HL-60 (cell line): Measurements from ENCODE around the gene ODC1.

Source experiments
- DNase-seq, 2 experiments: peaks; one replicate each; pipeline ENCODE4 v3.0.0-alpha.2; 2010 to 2020; ENCODE audit warnings: low read depth in 1 of 2, low spot score in 1 of 2
- H3K27ac ChIP-seq: fragments of 250-450 bp; sonication (Bioruptor Pico); replicated peaks from 2 replicates; pipeline ENCODE4 v1.5.1; 2020; ENCODE audit warnings: mild to moderate bottlenecking, moderate library complexity
- H3K27me3 ChIP-seq: fragments of 250-450 bp; sonication (Bioruptor Pico); 2 replicates; pipeline ENCODE4 v1.5.1; 2021; ENCODE audit warnings: mild to moderate bottlenecking, moderate library complexity; ENCODE audit not compliant: insufficient read depth, poor library complexity, severe bottlenecking
- H3K4me3 ChIP-seq: replicated peaks from 2 replicates; pipeline ENCODE4 v1.5.1; 2011; ENCODE audit warnings: mild to moderate bottlenecking, control low read depth, low read length; ENCODE audit not compliant: insufficient read depth
- GABPA ChIP-seq: IDR thresholded peaks from 2 replicates; pipeline ENCODE4 v1.6.1; 2012; ENCODE audit warnings: low read depth
- POLR2AphosphoS5 ChIP-seq: IDR thresholded peaks from 2 replicates; pipeline ENCODE4 v1.6.1; 2012; ENCODE audit warnings: low read depth
- SPI1 ChIP-seq: IDR thresholded peaks from 2 replicates; pipeline ENCODE4 v1.6.1; 2012; ENCODE audit warnings: low read depth, mild to moderate bottlenecking, borderline replicate concordance
- TF ChIP-seq, protein P1 (sequence below): IDR thresholded peaks from one replicate; pipeline ENCODE4 v1.5.1; 2011; ENCODE audit warnings: low read length, control low read depth, inconsistent platforms; ENCODE audit not compliant: insufficient read depth
- TF ChIP-seq, protein P2 (sequence below): IDR thresholded peaks from 2 replicates; pipeline ENCODE4 v1.6.1; 2012; ENCODE audit warnings: low read depth; ENCODE audit not compliant: insufficient replicate concordance

ODC1 gene

DNA sequence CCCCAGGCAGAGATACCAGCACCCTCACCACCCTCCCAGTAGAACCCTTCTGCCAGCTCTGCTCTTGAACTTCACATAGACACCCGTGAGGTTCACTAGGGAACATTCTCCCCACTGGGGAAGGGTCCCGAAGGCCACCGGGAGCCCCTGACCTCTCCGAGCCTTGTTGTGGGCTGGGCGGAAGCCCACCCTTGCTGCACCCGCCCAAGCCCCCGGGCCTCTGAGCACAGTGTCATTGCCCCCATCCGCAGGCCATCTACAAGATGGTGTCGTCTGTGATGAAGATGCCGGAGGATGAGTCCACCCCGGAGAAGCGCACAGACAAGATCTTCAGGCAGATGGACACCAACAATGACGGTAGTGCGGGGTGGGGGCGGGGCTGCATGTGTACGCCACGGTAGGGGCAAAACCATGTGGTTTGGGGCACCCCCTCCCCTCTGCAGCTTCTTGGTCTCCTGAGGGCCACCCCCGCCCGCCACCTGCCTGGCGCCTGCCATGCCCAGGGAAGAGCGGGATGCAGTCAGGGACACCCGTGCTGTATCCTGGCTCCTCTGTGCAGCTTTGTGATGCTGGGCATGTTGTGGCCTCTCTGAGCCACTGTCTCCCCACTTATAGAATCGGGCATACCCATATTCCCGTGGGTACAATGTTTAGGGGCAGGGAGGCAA is 25.3 kb downstream of the ODC1 start:
- TF ChIP-seq POLR2AphosphoS5 (no peak), GABPA (no peak), SPI1 (no peak)
- TF ChIP-seq, protein P1, sequence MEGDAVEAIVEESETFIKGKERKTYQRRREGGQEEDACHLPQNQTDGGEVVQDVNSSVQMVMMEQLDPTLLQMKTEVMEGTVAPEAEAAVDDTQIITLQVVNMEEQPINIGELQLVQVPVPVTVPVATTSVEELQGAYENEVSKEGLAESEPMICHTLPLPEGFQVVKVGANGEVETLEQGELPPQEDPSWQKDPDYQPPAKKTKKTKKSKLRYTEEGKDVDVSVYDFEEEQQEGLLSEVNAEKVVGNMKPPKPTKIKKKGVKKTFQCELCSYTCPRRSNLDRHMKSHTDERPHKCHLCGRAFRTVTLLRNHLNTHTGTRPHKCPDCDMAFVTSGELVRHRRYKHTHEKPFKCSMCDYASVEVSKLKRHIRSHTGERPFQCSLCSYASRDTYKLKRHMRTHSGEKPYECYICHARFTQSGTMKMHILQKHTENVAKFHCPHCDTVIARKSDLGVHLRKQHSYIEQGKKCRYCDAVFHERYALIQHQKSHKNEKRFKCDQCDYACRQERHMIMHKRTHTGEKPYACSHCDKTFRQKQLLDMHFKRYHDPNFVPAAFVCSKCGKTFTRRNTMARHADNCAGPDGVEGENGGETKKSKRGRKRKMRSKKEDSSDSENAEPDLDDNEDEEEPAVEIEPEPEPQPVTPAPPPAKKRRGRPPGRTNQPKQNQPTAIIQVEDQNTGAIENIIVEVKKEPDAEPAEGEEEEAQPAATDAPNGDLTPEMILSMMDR = no peak
- TF ChIP-seq, protein P2, sequence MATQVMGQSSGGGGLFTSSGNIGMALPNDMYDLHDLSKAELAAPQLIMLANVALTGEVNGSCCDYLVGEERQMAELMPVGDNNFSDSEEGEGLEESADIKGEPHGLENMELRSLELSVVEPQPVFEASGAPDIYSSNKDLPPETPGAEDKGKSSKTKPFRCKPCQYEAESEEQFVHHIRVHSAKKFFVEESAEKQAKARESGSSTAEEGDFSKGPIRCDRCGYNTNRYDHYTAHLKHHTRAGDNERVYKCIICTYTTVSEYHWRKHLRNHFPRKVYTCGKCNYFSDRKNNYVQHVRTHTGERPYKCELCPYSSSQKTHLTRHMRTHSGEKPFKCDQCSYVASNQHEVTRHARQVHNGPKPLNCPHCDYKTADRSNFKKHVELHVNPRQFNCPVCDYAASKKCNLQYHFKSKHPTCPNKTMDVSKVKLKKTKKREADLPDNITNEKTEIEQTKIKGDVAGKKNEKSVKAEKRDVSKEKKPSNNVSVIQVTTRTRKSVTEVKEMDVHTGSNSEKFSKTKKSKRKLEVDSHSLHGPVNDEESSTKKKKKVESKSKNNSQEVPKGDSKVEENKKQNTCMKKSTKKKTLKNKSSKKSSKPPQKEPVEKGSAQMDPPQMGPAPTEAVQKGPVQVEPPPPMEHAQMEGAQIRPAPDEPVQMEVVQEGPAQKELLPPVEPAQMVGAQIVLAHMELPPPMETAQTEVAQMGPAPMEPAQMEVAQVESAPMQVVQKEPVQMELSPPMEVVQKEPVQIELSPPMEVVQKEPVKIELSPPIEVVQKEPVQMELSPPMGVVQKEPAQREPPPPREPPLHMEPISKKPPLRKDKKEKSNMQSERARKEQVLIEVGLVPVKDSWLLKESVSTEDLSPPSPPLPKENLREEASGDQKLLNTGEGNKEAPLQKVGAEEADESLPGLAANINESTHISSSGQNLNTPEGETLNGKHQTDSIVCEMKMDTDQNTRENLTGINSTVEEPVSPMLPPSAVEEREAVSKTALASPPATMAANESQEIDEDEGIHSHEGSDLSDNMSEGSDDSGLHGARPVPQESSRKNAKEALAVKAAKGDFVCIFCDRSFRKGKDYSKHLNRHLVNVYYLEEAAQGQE = no peak
- H3K27me3 ChIP-seq = no peaks in the 10 kb centered on the region
- no peak for DNase-seq
- H3K27ac ChIP-seq = no peak overlapping the region
- no peak overlapping the region for H3K4me3 ChIP-seq

DNA sequence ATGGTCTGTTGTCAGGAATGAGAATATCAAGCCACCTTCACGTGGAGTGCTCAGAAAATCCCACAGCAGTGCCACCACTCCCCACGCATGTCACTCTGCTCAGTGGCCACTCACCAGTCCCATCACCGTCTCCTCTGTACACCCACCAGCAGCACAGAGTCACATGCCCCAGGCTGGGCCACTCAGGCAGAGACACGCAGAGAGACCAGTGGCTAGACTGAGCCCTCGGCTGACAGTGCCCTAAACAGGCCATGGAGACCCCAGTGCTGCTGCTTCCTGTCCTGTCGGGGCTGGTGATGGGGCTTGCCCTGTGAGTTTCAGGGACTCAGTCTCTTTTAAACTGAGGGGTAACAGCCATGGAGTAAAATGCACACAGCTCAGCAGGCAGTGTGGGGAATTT is 25.9 kb downstream of the ODC1 start:
- no peak overlapping the region for H3K4me3 ChIP-seq
- H3K27me3 ChIP-seq = no peaks in the 10 kb centered on the region
- TF ChIP-seq GABPA (no peak), POLR2AphosphoS5 (no peak), SPI1 (no peak)
- TF ChIP-seq, protein P1 = no peak
- TF ChIP-seq, protein P2 = no peak
- DNase-seq = no peak
- no peak overlapping the region for H3K27ac ChIP-seq

DNA sequence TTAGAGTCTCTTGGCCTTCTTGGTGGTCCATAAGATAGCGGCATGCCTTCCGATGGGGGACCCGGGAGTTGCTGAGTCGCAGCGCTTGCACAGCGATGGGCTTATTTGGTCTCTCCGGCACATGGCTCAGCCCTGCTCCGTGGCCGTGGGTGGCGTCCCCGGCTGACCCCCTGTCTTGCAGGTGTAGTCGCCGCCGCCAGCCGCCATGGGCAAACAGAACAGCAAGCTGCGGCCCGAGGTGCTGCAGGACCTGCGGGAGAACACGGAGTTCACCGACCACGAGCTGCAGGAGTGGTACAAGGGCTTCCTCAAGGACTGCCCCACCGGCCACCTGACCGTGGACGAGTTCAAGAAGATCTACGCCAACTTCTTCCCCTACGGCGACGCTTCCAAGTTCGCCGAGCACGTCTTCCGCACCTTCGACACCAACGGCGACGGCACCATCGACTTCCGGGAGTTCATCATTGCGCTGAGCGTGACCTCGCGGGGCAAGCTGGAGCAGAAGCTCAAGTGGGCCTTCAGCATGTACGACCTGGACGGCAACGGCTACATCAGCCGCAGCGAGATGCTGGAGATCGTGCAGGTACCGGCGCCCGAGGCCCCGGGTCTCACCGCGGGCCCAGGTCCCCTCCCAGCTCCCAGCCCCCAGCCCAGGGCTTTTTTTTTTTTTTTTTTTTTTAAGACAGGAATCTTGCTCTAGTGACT is 28.4 kb downstream of the ODC1 start:
- H3K4me3 ChIP-seq = no peak overlapping the region
- H3K27ac ChIP-seq = no peak overlapping the region
- TF ChIP-seq GABPA = no peak
- no peak for TF ChIP-seq POLR2AphosphoS5
- TF ChIP-seq SPI1 = no peak
- TF ChIP-seq, protein P1 = no peak
- TF ChIP-seq, protein P2 = no peak
- no peak for DNase-seq
- no peaks in the 10 kb centered on the region for H3K27me3 ChIP-seq
